Measurements from ENCODE around the gene EEFSEC. TPM values are rescaled to one million over a fixed set of nuclear protein-coding genes. Genes with fewer than 3 reads are reported as not detected.

Gene EEFSEC
- total and polyA plus RNA-seq, 10 donors = 8.5 to 19.2 (median 14.2) TPM

DNA sequence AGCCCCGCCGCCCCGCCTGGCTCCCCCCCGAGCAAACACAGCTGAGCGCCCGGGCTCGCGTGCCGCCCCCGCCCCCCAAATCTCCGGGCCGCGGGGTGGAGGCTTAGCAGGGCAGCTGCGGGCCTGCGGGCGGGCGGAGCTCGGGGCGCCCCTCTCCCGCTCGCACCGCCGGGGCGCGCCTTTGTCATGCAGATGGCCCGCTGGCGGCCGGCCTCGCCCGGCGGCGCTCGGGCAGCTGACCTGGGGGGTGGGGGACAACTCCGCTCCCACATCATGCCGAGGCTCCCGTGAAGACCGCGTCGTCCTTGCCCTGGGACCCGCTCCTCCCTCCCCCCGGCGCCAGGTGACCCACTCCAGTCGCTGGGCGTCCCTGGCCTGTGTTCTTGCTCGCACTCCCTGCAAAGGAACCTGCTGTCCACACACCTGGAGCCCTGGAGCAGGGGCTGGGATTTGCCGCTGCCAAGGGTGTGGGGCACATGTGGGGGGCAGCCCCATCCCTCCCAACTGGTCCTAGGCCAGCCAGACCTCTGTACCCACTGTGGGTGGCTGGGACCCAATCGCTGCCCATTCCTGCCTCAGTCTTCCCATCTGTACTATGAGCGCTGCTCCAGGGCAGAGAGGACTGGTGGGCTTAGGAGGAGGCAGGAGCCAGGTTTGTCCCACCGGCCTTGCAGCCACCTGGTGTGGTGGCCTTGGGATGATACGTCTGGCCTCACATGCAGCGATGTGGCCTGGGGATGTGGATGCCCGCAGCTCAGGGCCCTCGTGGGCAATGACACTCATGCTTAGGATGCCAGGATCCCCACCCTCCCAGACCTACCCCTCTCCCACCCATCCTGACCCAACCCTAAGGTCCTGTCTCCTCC lies 279.9 kb downstream of the EEFSEC start:
- Histone ChIP-seq H3K27ac (no peak overlapping the region), H3K27me3 (replicated peaks in 1 of 7) (peaks cover 3 to 82% (median 19%) of the 10 kb centered on the region in 7 donors), H3K36me3 (no peaks in the 10 kb centered on the region), H3K4me1 (peaks cover 0 to 15% (median 11%) of the 10 kb centered on the region in 6 donors), H3K4me3 (peak overlapping the region in 7 of 8 donors; percentile 6 to 55 (median 17)), H3K9me3 (no peaks in the 10 kb centered on the region)
- DNase-seq = no peak
- intact Hi-C loops (cut with DNase I; ENCODE audit: low total_unique reads) = no loop called here
- 17 to 74% (median 17%) methylated on average over 7 to 53 of the region's 53 CpGs for WGBS, 5 donors
- TF ChIP-seq, protein P1, sequence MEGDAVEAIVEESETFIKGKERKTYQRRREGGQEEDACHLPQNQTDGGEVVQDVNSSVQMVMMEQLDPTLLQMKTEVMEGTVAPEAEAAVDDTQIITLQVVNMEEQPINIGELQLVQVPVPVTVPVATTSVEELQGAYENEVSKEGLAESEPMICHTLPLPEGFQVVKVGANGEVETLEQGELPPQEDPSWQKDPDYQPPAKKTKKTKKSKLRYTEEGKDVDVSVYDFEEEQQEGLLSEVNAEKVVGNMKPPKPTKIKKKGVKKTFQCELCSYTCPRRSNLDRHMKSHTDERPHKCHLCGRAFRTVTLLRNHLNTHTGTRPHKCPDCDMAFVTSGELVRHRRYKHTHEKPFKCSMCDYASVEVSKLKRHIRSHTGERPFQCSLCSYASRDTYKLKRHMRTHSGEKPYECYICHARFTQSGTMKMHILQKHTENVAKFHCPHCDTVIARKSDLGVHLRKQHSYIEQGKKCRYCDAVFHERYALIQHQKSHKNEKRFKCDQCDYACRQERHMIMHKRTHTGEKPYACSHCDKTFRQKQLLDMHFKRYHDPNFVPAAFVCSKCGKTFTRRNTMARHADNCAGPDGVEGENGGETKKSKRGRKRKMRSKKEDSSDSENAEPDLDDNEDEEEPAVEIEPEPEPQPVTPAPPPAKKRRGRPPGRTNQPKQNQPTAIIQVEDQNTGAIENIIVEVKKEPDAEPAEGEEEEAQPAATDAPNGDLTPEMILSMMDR (IDR thresholded peaks at IDR 0.05 in 8 of 11, conservative IDR thresholded peaks at IDR 0.05 in 3 of 11) = no peak
- TF ChIP-seq POLR2AphosphoS5 (IDR thresholded peaks at IDR 0.05) = no peak
- TF ChIP-seq POLR2A (IDR thresholded peaks at IDR 0.05) = no peak

GRCh38 chr3:128433837-128434165 lies 280.5 kb downstream of the EEFSEC start:
- Histone ChIP-seq H3K36me3 (no peaks in the 10 kb centered on the region), H3K9me3 (no peaks in the 10 kb centered on the region), H3K4me1 (peaks cover 0 to 15% (median 11%) of the 10 kb centered on the region in 6 donors), H3K27me3 (replicated peaks in 1 of 7) (peaks cover 3 to 82% (median 19%) of the 10 kb centered on the region in 7 donors), H3K27ac (no peak overlapping the region), H3K4me3 (no peak overlapping the region)
- no peak for DNase-seq
- intact Hi-C loops (cut with DNase I; ENCODE audit: low total_unique reads) = no loop called here
- WGBS, 5 donors = 43 to 94% (median 67%) methylated on average over 2 of the region's 2 CpGs
- TF ChIP-seq POLR2A (IDR thresholded peaks at IDR 0.05) (no peak), POLR2AphosphoS5 (IDR thresholded peaks at IDR 0.05) (no peak)
- TF ChIP-seq, protein P1 (IDR thresholded peaks at IDR 0.05 in 8 of 11, conservative IDR thresholded peaks at IDR 0.05 in 3 of 11) = no peak

DNA sequence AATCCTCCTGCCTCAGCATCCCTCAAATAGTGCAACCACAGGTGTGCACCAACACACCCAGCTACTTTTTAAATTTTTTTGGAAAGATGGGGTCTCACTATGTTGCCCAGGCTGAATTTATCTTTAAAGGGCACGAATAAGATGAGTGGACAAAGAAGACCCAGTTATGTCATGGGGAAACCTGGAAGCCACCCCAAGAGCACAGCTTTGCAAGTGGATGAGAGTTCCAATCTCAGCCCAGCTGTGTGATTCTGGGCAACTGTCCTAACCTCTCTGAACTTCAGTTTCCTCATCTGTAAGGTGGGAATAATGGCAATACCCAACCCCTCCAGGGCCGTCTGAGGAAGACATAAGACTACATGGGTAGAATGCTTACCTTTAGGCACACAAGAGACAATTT lies 281.2 kb downstream of the EEFSEC start:
- peaks cover 0 to 15% (median 11%) of the 10 kb centered on the region in 6 donors for H3K4me1 ChIP-seq
- intact Hi-C loops (cut with DNase I; ENCODE audit: low total_unique reads) = no loop called here
- H3K36me3 ChIP-seq = no peaks in the 10 kb centered on the region
- WGBS, 5 donors = 76 to 91% (median 86%) methylated on average over 2 of the region's 2 CpGs
- no peaks in the 10 kb centered on the region for H3K9me3 ChIP-seq
- no peak overlapping the region for H3K4me3 ChIP-seq
- H3K27ac ChIP-seq = no peak overlapping the region
- TF ChIP-seq POLR2AphosphoS5 (IDR thresholded peaks at IDR 0.05) (no peak), POLR2A (IDR thresholded peaks at IDR 0.05) (no peak)
- TF ChIP-seq, protein P1 (IDR thresholded peaks at IDR 0.05 in 8 of 11, conservative IDR thresholded peaks at IDR 0.05 in 3 of 11) = no peak
- H3K27me3 ChIP-seq (replicated peaks in 1 of 7) = peaks cover 3 to 82% (median 19%) of the 10 kb centered on the region in 7 donors
- no peak for DNase-seq

DNA sequence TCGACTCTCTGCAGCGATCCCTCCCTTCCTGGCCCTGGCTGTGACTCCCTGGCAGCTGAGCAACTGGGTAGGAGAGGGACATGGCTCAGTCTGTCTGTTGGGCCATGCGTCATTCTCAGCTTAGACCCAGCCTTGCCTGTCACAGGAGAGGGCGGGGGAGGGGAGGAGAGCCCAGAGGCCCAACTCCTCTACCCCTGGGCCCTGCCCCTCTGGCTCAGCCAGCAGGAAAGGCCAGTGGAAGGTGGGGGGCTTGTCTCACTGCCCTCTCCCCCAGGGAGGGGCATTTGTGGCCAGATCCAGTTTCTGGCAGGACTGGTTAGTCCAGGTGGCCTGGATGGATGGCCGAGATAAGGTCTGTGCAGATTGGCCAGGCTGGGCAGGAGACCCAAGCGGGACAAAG lies 281.8 kb downstream of the EEFSEC start:
- intact Hi-C loops (cut with DNase I; ENCODE audit: low total_unique reads) = no loop called here
- peaks cover 3 to 78% (median 19%) of the 10 kb centered on the region in 7 donors for H3K27me3 ChIP-seq (replicated peaks in 1 of 7)
- TF ChIP-seq POLR2A (IDR thresholded peaks at IDR 0.05) = no peak
- TF ChIP-seq, protein P1 (IDR thresholded peaks at IDR 0.05 in 8 of 11, conservative IDR thresholded peaks at IDR 0.05 in 3 of 11) = no peak
- TF ChIP-seq POLR2AphosphoS5 (IDR thresholded peaks at IDR 0.05) = no peak
- no peak overlapping the region for H3K27ac ChIP-seq
- no peaks in the 10 kb centered on the region for H3K9me3 ChIP-seq
- WGBS, 5 donors = 84 to 93% (median 92%) methylated on average over 5 to 6 of the region's 6 CpGs
- no peak for DNase-seq
- no peak overlapping the region for H3K4me3 ChIP-seq
- peaks cover 0 to 15% (median 11%) of the 10 kb centered on the region in 6 donors for H3K4me1 ChIP-seq
- H3K36me3 ChIP-seq = no peaks in the 10 kb centered on the region
